H1 (cell line): ENCODE measurements around the gene DDX41.

Source experiments
- BCL11A ChIP-seq, 2 experiments: IDR thresholded peaks; one replicate each; pipeline ENCODE4 v1.6.1; 2011; ENCODE audit warnings: low read depth in 2 of 2, low read length in 2 of 2, mild to moderate bottlenecking in 2 of 2
- BRCA1 ChIP-seq: IDR thresholded peaks from 2 replicates; pipeline ENCODE4 v1.6.1; 2012; ENCODE audit warnings: low read depth, low read length, improper control_type of control experiment
- CBX8 ChIP-seq: fragments of 300-800, 300-1000 bp; sonication (generic); IDR thresholded peaks from 2 replicates; pipeline ENCODE4 v1.7.1; 2016; ENCODE audit warnings: low read depth, low read length, borderline replicate concordance
- CHD2 ChIP-seq: IDR thresholded peaks from 2 replicates; pipeline ENCODE4 v1.6.1; 2012; ENCODE audit warnings: low read length, improper control_type of control experiment
- CTBP2 ChIP-seq: IDR thresholded peaks from 2 replicates; pipeline ENCODE4 v1.7.0; 2011; ENCODE audit warnings: borderline replicate concordance, mild to moderate bottlenecking, moderate library complexity, mixed read lengths, low read length; ENCODE audit not compliant: insufficient read depth, insufficient read length
- CTCF ChIP-seq, 3 experiments: IDR thresholded peaks; 1 replicate in 2 of 3; 2 replicates in 1 of 3; pipeline versions ENCODE4 v1.5.1 to v1.6.1; 2011; ENCODE audit warnings: low read length in 3 of 3, mild to moderate bottlenecking in 3 of 3, inconsistent platforms in 2 of 3, low read depth in 1 of 3, moderate library complexity in 1 of 3; ENCODE audit not compliant: insufficient read depth in 1 of 3; ENCODE audit errors: control extremely low read depth in 1 of 3
- EGR1 ChIP-seq: IDR thresholded peaks from 2 replicates; pipeline ENCODE4 v1.6.1; 2011; ENCODE audit warnings: low read depth, low read length, borderline replicate concordance
- EP300 ChIP-seq, 2 experiments: IDR thresholded peaks; 1 replicate in 1 of 2; 2 replicates in 1 of 2; pipeline ENCODE4 v1.6.1; 2011 to 2012; ENCODE audit warnings: low read depth in 2 of 2, low read length in 2 of 2, mild to moderate bottlenecking in 2 of 2, borderline replicate concordance in 1 of 2, inconsistent platforms in 1 of 2, moderate library complexity in 1 of 2
- HDAC2 ChIP-seq, 2 experiments: fragments of 300-600 bp in 1 of 2; sonication (generic) in 1 of 2; IDR thresholded peaks; 2 replicates each; pipeline ENCODE4 v1.6.1; 2011 to 2012; ENCODE audit warnings: low read depth in 2 of 2, low read length in 2 of 2, mild to moderate bottlenecking in 2 of 2, moderate library complexity in 2 of 2, borderline replicate concordance in 1 of 2, inconsistent platforms in 1 of 2
- JUN ChIP-seq: IDR thresholded peaks from 2 replicates; pipeline ENCODE4 v1.6.1; 2011; ENCODE audit warnings: low read depth, mild to moderate bottlenecking, improper control_type of control experiment, low read length
- POLR2A ChIP-seq, 2 experiments: IDR thresholded peaks; 1 replicate in 1 of 2; 2 replicates in 1 of 2; pipeline ENCODE4 v1.6.1; 2011; ENCODE audit warnings: low read depth in 2 of 2, low read length in 2 of 2, mild to moderate bottlenecking in 2 of 2; ENCODE audit errors: control extremely low read depth in 1 of 2
- POLR2AphosphoS5 ChIP-seq: IDR thresholded peaks from 2 replicates; pipeline ENCODE4 v1.6.1; 2011; ENCODE audit warnings: low read depth, low read length

- no peak for TF ChIP-seq CBX8
- no peak for TF ChIP-seq CTBP2
- TF ChIP-seq CTCF (IDR thresholded peaks at IDR 0.05; ENCODE audit: control extremely low read depth in 1 of 3, insufficient read depth in 1 of 3, low read depth in 1 of 3, low read length in 3 of 3) = no peak
- TF ChIP-seq POLR2A (IDR thresholded peaks at IDR 0.05; ENCODE audit: control extremely low read depth in 1 of 2, low read depth in 2 of 2, low read length in 2 of 2) = no peak
- no peak for TF ChIP-seq BRCA1
- no peak for TF ChIP-seq EGR1
- TF ChIP-seq CHD2 = no peak
- TF ChIP-seq HDAC2 (IDR thresholded peaks at IDR 0.05; ENCODE audit: borderline replicate concordance in 1 of 2, low read depth in 2 of 2, low read length in 2 of 2) = no peak
- no peak for TF ChIP-seq BCL11A (IDR thresholded peaks at IDR 0.05; ENCODE audit: low read depth in 2 of 2, low read length in 2 of 2)
- TF ChIP-seq JUN = no peak
- TF ChIP-seq EP300 (IDR thresholded peaks at IDR 0.05; ENCODE audit: borderline replicate concordance in 1 of 2, low read depth in 2 of 2, low read length in 2 of 2) = no peak
- no peak for TF ChIP-seq POLR2AphosphoS5
Measured at GRCh38 chr5:177528631-177529030, 11.9 kb upstream of the DDX41 start.
